ENCODE measurements around the gene GPC6. TPM values are rescaled to one million over a fixed set of nuclear protein-coding genes. Genes with fewer than 3 reads are reported as not detected.

The GPC6 gene
- total RNA-seq, 2 donors from 2014 or later: 3.4 to 5.3 TPM

DNA sequence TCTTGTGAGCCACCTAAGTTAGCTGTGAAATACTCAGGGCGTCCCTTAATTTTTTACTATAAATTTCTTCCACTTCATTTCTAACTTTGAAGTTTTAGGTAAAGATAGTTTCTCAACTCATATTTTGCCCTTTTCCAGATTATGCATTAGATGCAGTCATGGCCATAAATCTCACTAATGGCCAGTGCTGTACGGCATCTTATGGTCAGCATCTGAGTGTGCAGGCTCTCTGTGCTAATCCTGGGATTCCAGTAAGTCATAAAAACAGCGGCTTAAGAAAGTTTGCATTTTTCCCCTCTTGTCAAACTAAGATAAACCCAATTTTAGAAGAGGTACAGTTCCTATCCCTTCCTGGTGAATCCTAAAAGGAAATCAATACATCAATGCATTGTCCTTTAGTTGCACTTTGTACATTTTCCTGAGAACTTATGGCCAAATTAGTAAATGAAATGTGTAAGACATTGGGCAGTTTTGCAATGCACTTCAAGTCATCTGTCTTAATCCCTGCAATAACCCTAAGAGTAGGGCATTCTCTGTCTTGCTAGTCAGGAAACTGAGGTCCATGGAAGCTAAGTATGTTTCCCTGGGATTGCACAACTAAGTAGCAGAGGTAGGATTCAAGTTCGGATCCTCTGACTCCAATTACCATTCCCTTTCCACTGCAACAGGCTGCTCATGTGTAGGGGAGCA is 1106.7 kb downstream of the GPC6 start:
- H3K27me3 ChIP-seq (replicated peaks; ENCODE audit: insufficient read depth): no peaks in the 10 kb centered on the region
- H3K4me3 ChIP-seq: no peak overlapping the region
- no peak for TF ChIP-seq POLR2AphosphoS5 (IDR thresholded peaks at IDR 0.05)
- no peak for TF ChIP-seq CTCF (IDR thresholded peaks at IDR 0.05)
- TF ChIP-seq POLR2A (IDR thresholded peaks at IDR 0.05): no peak
- H3K4me1 ChIP-seq (replicated peaks): no peaks in the 10 kb centered on the region
- no peak for DNase-seq (ENCODE audit: low spot score)
- H3K36me3 ChIP-seq: no peaks in the 10 kb centered on the region
- 74% methylated on average over 4 of the region's 4 CpGs for WGBS
- intact Hi-C loops (cut with DNase I): no loop called here
- no peaks in the 10 kb centered on the region for H3K9me3 ChIP-seq
- no peak overlapping the region for H3K27ac ChIP-seq

DNA sequence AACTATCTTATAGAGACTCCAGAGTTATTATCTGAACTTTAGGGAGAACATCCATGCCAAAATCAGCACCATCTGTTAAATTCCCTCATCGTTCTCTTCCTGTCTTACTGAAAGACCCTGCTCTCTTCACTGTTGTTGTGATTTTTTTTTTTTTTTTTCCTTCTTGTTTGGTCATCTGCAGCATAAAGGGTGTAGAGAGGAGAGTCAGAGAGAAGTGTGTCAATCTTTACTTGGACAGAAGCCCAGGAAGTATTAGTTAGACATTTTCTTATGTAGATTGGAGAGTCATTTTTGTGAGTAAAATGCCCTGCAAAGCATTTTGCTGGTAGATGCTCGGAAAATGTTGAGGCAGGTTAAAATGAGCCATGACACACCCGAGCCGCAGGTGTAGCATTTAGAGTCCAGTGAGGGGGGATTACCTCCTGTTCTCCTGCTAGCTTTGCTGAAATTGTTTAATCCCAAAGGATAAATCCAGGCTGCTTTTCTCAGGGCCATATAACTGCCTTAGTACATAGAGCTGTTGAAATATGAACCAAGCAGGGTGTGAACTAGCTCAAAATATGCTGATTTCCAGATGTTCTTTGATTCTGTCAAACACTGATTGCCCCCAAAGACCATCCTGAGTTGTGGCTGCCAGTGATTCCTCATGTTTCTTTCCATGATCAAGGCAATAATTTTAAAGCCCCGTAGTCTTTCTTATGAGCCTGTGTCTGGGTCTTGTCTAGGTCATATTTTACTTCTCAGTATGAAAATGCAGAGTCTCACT is 1109.3 kb downstream of the GPC6 start:
- no peaks in the 10 kb centered on the region for H3K36me3 ChIP-seq
- intact Hi-C loops (cut with DNase I): no loop called here
- no peaks in the 10 kb centered on the region for H3K4me1 ChIP-seq (replicated peaks)
- DNase-seq (ENCODE audit: low spot score): no peak
- 83% methylated on average over 5 of the region's 5 CpGs for WGBS
- TF ChIP-seq POLR2A (IDR thresholded peaks at IDR 0.05) (no peak), POLR2AphosphoS5 (IDR thresholded peaks at IDR 0.05) (no peak), CTCF (IDR thresholded peaks at IDR 0.05) (no peak)
- no peaks in the 10 kb centered on the region for H3K27me3 ChIP-seq (replicated peaks; ENCODE audit: insufficient read depth)
- H3K27ac ChIP-seq: no peak overlapping the region
- no peak overlapping the region for H3K4me3 ChIP-seq
- no peaks in the 10 kb centered on the region for H3K9me3 ChIP-seq

GRCh38 chr13:94339116-94339687 is 1112.6 kb downstream of the GPC6 start:
- Histone ChIP-seq H3K36me3 (no peaks in the 10 kb centered on the region), H3K27me3 (replicated peaks; ENCODE audit: insufficient read depth) (no peaks in the 10 kb centered on the region), H3K4me3 (no peak overlapping the region), H3K27ac (no peak overlapping the region), H3K9me3 (no peaks in the 10 kb centered on the region), H3K4me1 (replicated peaks) (no peaks in the 10 kb centered on the region)
- DNase-seq (ENCODE audit: low spot score): no peak
- intact Hi-C loops (cut with DNase I): no loop called here
- WGBS: 91% methylated on average over 11 of the region's 11 CpGs
- TF ChIP-seq POLR2AphosphoS5 (IDR thresholded peaks at IDR 0.05): no peak
- no peak for TF ChIP-seq POLR2A (IDR thresholded peaks at IDR 0.05)
- TF ChIP-seq CTCF (IDR thresholded peaks at IDR 0.05): no peak

DNA sequence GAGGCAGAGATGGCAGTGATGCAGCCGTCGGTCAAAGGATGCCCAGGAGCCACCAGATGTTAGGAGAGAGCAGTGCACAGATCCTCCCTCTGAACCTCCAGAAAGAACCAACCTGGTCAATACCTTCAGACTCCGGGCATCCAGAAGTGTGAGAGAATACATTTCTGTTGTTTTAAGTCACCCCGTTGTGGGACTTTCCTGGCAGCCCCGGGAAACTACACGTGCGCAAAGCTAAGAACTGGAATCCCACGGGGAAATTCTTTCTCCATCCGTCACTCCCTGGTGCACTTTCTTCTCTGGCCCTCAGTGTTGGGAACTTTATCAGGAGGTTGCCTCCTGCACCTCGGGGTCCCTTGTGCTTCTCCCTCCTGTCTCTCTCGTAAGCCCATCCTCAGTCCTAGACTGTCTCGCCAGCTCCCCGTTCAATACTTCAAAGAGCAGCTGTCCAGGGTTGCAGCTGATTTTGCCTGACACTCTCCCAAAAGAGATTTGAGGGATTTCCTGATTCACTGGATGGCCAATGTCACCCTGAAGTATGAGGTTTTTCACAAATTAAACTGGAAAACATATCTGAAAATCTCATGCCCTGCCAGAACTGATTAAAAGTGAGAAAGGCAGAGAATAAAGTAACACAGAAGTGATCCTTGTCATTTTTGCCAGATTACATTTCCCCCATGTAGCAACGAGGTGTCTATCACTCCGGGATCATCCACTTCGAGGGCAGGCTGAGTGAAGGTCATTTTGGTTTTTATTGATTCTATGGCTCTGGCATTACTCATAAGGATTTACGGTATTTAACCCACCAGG is 1116.0 kb downstream of the GPC6 start:
- Histone ChIP-seq H3K27me3 (replicated peaks; ENCODE audit: insufficient read depth) (no peaks in the 10 kb centered on the region), H3K36me3 (no peaks in the 10 kb centered on the region), H3K27ac (peak overlapping the region; percentile 6 to 60), H3K4me1 (replicated peaks) (no peaks in the 10 kb centered on the region), H3K4me3 (no peak overlapping the region), H3K9me3 (no peaks in the 10 kb centered on the region)
- 80% methylated on average over 17 of the region's 17 CpGs for WGBS
- intact Hi-C loops (cut with DNase I): no loop called here
- DNase-seq (ENCODE audit: low spot score): no peak
- TF ChIP-seq CTCF (IDR thresholded peaks at IDR 0.05) (no peak), POLR2AphosphoS5 (IDR thresholded peaks at IDR 0.05) (no peak), POLR2A (IDR thresholded peaks at IDR 0.05) (no peak)
